Measurements from ENCODE around the gene MAPT. TPM values are rescaled to one million over a fixed set of nuclear protein-coding genes. Genes with fewer than 3 reads are reported as not detected.

MAPT gene
- total RNA-seq, 4 donors from 2014 or later: 70.3 to 120 (median 82.8) TPM

DNA sequence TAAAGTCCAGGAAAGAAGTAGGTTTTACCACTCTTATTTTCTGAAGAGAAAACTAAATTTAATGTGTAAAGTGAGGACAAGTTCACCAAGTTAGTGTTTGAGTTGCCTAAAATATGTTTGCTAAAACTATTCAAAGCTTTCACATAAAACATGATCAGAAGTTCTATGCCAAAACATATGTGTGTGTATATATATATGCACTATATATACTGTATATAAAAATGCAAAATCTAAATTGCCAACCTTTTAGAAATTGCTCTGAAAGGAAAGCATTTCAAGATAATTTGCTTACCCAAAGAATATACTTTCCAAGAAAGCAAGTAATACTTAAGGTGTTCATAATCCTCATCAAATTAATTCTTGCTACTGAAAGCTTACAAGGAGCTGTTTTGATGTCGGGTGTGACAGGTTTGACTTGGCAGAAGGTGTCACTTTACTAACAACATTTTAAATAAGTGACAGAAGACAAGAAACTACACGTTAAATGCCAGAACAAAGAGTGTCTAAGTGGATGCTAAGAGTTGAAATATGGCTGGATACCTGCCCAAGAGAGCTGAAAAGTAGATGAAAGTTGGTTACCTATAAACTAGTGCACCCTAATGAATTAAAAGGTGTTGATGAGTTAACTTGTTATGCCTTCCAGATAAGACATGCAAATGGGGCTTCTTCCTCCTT, 72.4 kb downstream of the MAPT start:
- H3K9me3 ChIP-seq: no peaks in the 10 kb centered on the region
- TF ChIP-seq, protein P1, sequence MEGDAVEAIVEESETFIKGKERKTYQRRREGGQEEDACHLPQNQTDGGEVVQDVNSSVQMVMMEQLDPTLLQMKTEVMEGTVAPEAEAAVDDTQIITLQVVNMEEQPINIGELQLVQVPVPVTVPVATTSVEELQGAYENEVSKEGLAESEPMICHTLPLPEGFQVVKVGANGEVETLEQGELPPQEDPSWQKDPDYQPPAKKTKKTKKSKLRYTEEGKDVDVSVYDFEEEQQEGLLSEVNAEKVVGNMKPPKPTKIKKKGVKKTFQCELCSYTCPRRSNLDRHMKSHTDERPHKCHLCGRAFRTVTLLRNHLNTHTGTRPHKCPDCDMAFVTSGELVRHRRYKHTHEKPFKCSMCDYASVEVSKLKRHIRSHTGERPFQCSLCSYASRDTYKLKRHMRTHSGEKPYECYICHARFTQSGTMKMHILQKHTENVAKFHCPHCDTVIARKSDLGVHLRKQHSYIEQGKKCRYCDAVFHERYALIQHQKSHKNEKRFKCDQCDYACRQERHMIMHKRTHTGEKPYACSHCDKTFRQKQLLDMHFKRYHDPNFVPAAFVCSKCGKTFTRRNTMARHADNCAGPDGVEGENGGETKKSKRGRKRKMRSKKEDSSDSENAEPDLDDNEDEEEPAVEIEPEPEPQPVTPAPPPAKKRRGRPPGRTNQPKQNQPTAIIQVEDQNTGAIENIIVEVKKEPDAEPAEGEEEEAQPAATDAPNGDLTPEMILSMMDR (IDR thresholded peaks at IDR 0.05 in 4 of 5, conservative IDR thresholded peaks at IDR 0.05 in 1 of 5): no peak
- no peak for TF ChIP-seq POLR2A (IDR thresholded peaks at IDR 0.05)
- DNase-seq: no peak
- H3K27ac ChIP-seq: peak overlapping the region in 3 of 4 donors; percentile 12 to 67 (median 55)
- no peaks in the 10 kb centered on the region for H3K27me3 ChIP-seq
- in situ Hi-C loops (cut with MboI; ENCODE audit: low sequenced_read_pairs in 4 of 4) (loop anchor here in 2 of 4 donors (25.0 kb wide), 1 partner anchor 329 kb away; no protein-coding TSS in a partner anchor), intact Hi-C loops (cut with DNase I; ENCODE audit: low total_unique reads) (no loop called here)
- peaks cover 0 to 8% of the 10 kb centered on the region in 2 donors for H3K36me3 ChIP-seq
- H3K4me3 ChIP-seq: no peak overlapping the region
- peaks cover 22 to 36% of the 10 kb centered on the region in 2 donors for H3K4me1 ChIP-seq
- no peak for ATAC-seq

DNA sequence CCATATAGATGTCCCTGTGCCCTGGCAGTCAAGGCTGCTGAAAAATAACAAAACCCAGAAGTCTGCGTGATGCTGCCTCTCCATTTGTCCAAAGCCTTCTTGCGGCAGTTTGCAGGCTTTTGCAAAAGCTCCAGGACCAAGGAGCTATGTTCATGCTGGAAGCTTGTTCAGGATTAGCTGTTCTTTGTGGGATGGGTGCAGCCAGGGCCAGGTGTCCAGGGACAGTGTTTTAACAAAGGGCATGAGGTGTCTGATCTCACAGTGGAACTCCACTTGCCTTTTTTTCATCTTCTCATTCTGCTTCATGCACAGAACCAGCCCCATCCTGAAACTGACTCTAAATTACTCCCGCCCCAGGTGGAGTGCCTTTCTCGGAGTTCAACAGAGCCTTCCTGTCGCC, 73.0 kb downstream of the MAPT start:
- in situ Hi-C loops (cut with MboI; ENCODE audit: low sequenced_read_pairs in 4 of 4) (loop anchor here in 2 of 4 donors (25.0 kb wide), 1 partner anchor 330 kb away; no protein-coding TSS in a partner anchor), intact Hi-C loops (cut with DNase I; ENCODE audit: low total_unique reads) (no loop called here)
- peak; percentile 75 to 76 for ATAC-seq
- Histone ChIP-seq H3K9me3 (no peaks in the 10 kb centered on the region), H3K36me3 (peaks cover 0 to 8% of the 10 kb centered on the region in 2 donors), H3K4me3 (no peak overlapping the region), H3K4me1 (peaks cover 22 to 42% of the 10 kb centered on the region in 2 donors), H3K27me3 (no peaks in the 10 kb centered on the region), H3K27ac (peak overlapping the region in 3 of 4 donors; percentile 12 to 60 (median 39))
- peak; percentile 26 to 45 for DNase-seq
- TF ChIP-seq, protein P1 (IDR thresholded peaks at IDR 0.05 in 4 of 5, conservative IDR thresholded peaks at IDR 0.05 in 1 of 5): no peak
- TF ChIP-seq POLR2A (IDR thresholded peaks at IDR 0.05): no peak

DNA sequence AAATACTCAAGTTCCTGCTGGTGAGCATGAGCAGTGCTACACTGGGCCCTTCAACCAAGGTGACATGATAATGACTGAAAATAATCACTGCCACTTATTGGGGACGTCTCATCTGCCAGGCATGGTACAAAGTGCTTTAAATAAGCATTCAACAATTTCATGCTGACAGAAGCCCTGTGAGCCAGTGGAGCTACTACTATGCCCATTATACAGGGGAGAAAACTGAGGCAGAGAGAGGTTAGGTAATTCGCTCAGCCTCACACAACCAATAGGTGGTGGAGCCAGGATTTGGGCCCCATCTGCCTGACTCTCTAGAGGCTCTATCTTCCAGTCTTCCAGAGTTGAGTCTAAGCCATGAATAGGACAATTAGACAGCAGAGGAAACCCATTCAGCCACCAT, 74.4 kb downstream of the MAPT start:
- H3K9me3 ChIP-seq: no peaks in the 10 kb centered on the region
- no peak overlapping the region for H3K4me3 ChIP-seq
- intact Hi-C loops (cut with DNase I; ENCODE audit: low total_unique reads) (no loop called here), in situ Hi-C loops (cut with MboI; ENCODE audit: low sequenced_read_pairs in 4 of 4) (loop anchor here in 2 of 4 donors (25.0 kb wide), 1 partner anchor 331 kb away; no protein-coding TSS in a partner anchor)
- ATAC-seq (no peak), DNase-seq (no peak)
- no peak for TF ChIP-seq POLR2A (IDR thresholded peaks at IDR 0.05)
- TF ChIP-seq, protein P1 (IDR thresholded peaks at IDR 0.05 in 4 of 5, conservative IDR thresholded peaks at IDR 0.05 in 1 of 5): no peak
- peaks cover 30 to 51% of the 10 kb centered on the region in 2 donors for H3K4me1 ChIP-seq
- no peaks in the 10 kb centered on the region for H3K36me3 ChIP-seq
- no peaks in the 10 kb centered on the region for H3K27me3 ChIP-seq
- no peak overlapping the region for H3K27ac ChIP-seq

DNA sequence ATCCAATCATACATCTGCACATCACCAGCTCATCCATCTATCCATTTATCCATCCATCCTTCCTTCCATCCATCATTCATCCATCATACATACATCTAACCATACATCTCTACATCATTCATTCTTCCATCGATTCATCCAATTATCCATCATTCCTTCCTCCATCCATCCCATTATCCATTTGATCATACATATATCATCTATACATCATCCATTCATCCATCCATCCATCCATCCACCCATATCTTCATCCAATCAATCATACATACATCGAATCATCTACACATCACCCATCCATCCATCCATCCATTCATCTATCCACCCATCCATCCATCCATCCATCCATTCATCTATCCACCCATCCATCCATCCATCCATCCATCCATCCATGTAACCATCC, 75.4 kb downstream of the MAPT start:
- H3K27me3 ChIP-seq: no peaks in the 10 kb centered on the region
- ATAC-seq (no peak), DNase-seq (no peak)
- H3K4me1 ChIP-seq: peaks cover 40 to 56% of the 10 kb centered on the region in 2 donors
- no peak overlapping the region for H3K27ac ChIP-seq
- in situ Hi-C loops (cut with MboI; ENCODE audit: low sequenced_read_pairs in 4 of 4) (loop anchor here in 2 of 4 donors (25.0 kb wide), 1 partner anchor 332 kb away; no protein-coding TSS in a partner anchor), intact Hi-C loops (cut with DNase I; ENCODE audit: low total_unique reads) (no loop called here)
- no peaks in the 10 kb centered on the region for H3K36me3 ChIP-seq
- H3K9me3 ChIP-seq: no peaks in the 10 kb centered on the region
- TF ChIP-seq, protein P1 (IDR thresholded peaks at IDR 0.05 in 4 of 5, conservative IDR thresholded peaks at IDR 0.05 in 1 of 5): no peak
- TF ChIP-seq POLR2A (IDR thresholded peaks at IDR 0.05): no peak
- H3K4me3 ChIP-seq: no peak overlapping the region
